CD4-positive, alpha-beta T cell treated with Interleukin-1 beta for 1 hour (primary cell): ENCODE data around the gene NIPAL1.
"Not testable (repeated sequence)": the region's sequence is repeated elsewhere in the genome, so short reads cannot be mapped to it uniquely, and the experiment has no call there.

Experiments
- DNase-seq, 2 donors: peaks; one replicate each; pipeline ENCODE4 v3.0.0-alpha.2; 2020 to 2022

The NIPAL1 gene

DNA sequence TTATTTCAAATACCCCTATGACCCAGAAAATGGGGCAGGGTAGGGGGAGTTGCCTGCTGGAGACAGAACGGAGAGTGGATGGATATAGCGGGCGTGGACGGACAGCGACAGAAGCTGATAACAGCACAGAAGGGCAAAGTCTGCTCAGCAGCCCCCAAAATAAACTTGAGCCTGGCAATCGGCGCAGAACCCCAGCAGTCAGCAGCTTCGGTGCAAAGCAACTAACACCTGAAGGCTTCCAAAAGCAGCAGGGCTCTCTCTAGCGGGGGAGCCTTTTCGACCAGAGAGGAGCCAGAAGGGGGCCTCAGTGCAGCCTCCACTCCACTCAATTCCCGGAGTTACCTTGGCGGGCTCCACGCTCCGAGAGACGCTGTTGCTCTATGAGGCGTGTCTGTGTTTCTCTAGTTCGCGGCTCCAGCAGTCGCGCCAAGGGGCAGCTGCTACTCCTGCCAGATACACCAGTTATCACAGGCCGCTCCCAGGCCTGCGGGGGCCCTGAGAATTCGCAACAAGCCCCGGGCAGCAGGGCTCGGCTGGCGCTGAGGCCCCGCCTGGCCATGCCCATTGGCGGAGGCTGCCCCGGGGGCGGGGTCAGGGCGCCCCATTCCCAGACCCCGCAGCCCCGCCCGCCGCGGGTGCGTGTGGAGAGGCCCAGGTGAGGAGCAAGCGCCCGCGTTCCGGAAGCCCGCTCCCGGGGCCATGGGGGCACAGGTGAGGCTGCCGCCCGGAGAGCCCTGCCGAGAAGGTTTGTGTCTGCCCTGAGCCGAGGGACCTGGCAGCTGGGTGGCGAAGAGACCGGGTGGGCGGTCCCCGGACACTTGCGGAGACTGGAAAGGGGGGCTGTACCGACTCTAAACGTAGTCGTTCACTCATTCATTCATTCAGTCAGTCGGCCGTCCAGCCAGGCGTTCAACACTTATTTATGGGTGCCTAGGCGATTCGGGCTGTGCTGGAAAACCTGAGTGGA lies at the start of gene NIPAL1, which contains the start of gene CNGA1:
NIPAL1 (plus strand) TSS at position 632 of the 967 bp plus-strand sequence; CDS start at position 700, 68 bp downstream.
CNGA1 (minus strand) TSS at position 541 of the 967 bp plus-strand sequence. CDS start 63,992 bp downstream, outside the sequence.
- DNase-seq: peak; percentile 64 to 68

- DNase-seq: no peak
Measured at GRCh38 chr4:47968847-47969246, 47.7 kb upstream of the NIPAL1 start.

GRCh38 chr4:47972181-47972580 lies 44.4 kb upstream of the NIPAL1 start:
- DNase-seq: no peak

DNA sequence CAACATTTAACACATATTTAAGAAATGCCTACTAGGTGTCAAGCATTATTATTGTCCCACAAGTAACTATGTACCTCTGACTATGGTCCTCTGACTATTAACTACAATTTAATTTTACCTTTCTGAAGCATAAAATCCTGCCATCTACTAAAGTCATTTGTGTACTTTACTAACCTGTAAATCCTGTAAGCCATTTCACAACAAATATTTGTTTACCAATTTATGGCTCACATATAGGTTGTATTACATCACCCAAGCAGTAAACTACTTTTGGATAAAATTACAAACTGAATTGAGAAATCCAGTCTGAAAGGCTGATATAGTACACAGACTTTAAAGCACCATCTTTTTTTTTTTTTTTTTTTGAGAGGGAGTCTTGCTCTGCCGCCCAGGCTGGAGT lies 43.9 kb upstream of the NIPAL1 start:
- DNase-seq: no peak

- DNase-seq: no peak
Measured at GRCh38 chr4:47974566-47974965, 42.0 kb upstream of the NIPAL1 start.

DNA sequence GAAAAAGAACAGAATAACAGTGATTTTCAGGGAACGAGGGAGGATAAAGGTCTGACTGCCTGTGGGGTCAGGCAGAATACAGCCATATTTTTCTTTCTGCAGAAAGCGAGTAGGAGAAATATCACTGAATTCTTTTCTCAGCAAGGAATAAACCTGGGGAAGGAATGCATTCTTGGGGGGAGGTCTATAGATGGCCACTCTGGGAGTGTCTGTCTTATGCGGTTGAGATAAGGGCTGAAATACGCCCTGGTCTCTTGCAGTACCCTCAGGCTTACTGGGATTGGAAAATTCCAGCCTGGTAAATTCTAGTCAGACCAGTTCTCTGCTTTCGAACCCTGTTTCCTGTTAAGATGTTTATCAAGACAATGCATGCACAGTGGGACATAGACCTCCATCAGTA lies 26.4 kb upstream of the NIPAL1 start:
- no peak for DNase-seq

DNA sequence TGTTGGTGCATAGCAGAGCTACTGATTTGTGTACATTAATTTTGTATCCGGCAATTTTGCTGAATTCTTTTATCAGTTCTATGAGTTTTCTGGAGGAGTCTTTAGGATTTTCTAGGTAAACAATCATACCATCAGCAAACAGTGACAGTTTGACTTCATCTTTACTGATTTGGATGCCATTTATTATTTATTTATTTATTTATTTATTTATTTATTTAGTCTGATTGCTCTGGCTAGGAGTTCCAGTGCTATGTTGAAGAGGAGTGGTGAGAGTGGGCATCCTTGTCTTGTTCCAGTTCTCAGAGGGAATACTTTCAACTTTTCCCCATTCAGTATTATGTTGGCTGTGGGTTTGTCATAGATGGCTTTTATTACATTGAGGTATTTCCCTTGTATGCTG lies 24.1 kb upstream of the NIPAL1 start:
- DNase-seq: not testable (repeated sequence)

GRCh38 chr4:47996021-47996420 lies 20.6 kb upstream of the NIPAL1 start:
- no peak for DNase-seq

DNA sequence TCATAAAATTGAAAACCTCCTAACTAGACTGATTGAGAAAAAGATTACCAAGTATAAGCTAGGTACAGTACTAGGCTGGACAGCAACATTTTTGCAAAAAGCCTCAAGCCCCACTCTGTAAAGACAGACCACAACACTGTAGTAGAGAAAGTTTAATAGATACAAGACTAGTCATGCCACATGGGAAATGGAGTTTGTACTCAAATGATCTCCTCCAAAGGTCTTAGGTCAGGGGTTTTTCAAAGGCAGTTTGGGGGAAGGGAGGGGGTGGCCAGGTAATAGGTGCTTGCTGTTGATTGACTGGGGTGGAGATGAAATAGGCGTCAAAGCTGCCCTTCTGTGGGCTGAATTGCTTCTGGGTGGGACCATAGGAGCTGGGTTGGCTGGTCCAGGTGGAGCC lies 14.3 kb upstream of the NIPAL1 start:
- DNase-seq: no peak

GRCh38 chr4:48003568-48003967 lies 13.0 kb upstream of the NIPAL1 start:
- peak; percentile 27 to 33 for DNase-seq

DNA sequence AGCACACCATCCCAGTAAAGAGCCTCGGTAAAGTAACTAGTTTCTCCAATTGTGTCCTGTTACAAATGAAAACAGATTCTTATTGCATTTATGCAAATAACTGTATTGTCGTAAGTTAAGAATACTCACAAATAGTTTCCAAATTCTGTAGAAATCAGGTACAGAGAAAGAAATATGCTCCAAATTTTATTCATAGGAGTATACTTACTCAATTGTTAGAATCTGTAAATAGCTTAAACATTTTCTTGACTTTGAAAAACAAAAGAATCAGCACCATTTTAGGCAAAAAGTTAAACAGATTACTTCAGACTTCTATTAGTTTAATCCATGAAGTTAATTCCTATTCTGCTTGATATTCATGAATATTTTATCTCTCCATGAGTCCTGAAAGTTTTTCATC lies 10.8 kb upstream of the NIPAL1 start:
- DNase-seq: no peak

- DNase-seq: no peak
Measured at GRCh38 chr4:48008021-48008596, 8.5 kb upstream of the NIPAL1 start.

DNA sequence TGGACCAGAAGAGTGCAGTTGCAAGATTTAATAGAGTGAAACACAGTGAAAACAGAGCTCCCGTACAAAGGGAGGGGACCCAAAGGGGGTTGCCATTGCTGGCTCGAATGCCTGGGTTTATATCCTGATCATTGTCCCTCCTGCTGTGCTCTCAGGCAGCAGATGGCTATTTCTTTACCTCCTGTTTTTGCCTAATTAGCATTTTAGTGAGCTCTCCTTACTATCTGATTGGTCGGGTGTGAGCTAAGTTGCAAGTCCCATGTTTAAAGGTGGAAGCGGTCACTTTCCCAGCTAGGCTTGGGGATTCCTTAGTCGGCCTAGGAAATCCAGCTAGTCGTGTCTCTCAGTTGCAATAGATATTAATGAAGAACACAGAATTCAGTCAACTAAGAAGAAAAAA lies 5.7 kb upstream of the NIPAL1 start:
- not testable (repeated sequence) for DNase-seq

GRCh38 chr4:48011722-48012121 lies 4.8 kb upstream of the NIPAL1 start:
- DNase-seq: no peak

GRCh38 chr4:48012824-48013223 lies 3.7 kb upstream of the NIPAL1 start:
- DNase-seq: no peak

DNA sequence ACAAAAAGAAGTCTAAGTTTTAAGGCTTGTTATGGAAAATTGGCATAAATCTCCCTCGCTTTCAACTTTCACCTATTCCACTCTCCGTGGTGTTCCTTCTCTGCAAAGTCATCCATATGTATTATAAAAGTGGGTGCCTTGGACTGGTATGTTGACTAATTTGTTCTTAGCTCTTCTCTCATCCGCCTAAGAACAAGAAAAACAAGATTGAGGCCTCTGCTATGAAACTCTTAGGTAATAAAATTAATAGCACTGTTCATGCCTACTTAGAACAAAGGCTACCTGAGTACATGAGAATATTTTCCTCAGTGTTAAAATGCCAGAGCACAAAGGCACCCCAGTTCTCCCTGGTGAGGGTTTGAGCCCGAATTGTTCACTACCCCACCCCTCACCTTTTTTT lies 1.4 kb upstream of the NIPAL1 start:
- DNase-seq: no peak

DNA sequence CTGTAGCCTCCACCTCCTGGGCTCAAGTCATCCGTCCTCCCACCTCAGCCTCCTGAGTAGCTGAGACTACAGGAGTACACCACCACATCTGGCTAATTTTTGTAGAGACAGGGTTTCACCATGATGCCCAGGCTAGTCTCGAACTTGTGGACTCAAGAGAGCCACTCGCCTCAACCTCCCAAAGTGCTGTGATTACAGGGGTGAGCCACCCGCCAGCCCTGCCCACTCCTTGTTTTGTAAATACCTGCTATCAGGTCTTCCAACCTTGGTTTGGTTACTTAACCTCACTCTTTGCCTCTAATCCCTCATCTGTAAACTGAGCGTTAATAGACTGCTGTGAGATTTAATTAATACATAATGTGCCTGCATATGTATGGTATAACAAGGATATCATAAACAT lies 894 bp upstream of the NIPAL1 start:
- no peak for DNase-seq

DNA sequence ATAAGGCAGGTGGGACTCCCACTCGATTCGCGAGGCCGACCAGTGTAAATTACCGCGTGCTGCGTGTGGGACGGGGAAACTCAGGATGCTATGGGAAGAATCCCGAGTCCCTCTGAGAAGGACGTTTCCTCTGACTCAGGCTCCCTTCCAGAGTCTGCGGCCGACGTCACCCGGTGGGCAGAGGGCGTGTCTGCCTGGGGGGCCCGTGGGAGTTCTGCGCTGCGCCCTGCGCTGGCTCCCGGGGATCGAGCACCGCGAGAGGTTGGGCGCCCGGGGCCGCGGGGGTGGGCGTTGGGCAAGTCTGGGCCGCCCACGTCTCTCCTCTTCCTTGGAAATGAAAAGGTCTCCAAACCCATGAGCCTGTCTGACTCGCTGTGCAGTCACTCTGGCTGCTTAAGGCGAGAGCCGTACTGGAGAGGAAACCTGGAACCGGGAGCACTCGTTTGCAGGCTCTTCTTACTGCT lies 568 bp downstream of the NIPAL1 start:
- peak in 1 of 2 donors; percentile 13 for DNase-seq

DNA sequence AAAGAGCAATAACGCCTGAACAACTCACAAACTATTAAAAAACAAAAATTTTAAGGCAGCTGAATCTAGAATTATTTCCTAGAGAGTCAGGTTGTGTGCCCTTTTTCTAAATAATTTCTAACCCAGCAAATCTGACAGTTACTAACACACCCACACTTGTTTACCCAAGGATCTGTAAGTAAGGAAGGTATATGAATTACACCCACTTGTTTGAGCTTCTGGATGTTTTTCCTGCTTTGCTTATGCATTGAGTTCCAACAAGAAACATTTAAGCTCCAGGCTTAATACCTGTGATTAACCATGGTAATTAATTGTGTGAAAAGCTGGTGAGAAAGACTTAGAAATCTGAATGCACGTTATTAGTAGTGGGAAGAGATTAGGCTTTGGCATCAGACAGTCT lies 1.5 kb downstream of the NIPAL1 start:
- no peak for DNase-seq

DNA sequence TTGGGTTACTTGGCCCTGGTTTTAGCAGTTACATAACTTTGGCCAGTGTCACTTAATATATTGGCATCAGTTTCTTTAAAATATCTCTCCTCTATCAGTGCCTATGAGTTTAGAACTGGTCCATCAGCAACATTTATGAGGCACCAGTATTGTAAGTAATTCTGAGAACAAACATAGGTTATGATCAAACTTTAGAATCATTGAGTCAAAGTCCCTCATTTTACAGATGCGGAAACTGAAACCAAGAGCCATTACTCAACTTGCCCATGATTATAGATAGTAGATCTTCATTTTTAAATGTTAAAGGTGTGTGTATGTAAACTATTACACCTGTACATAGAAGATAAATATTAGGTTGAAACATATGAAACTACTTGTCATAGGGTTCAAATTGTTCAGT lies 4.5 kb downstream of the NIPAL1 start:
- DNase-seq: no peak

- DNase-seq: no peak
Measured at GRCh38 chr4:48022192-48022799, 5.7 kb downstream of the NIPAL1 start.

GRCh38 chr4:48024522-48024921 lies 8.0 kb downstream of the NIPAL1 start:
- DNase-seq: no peak

DNA sequence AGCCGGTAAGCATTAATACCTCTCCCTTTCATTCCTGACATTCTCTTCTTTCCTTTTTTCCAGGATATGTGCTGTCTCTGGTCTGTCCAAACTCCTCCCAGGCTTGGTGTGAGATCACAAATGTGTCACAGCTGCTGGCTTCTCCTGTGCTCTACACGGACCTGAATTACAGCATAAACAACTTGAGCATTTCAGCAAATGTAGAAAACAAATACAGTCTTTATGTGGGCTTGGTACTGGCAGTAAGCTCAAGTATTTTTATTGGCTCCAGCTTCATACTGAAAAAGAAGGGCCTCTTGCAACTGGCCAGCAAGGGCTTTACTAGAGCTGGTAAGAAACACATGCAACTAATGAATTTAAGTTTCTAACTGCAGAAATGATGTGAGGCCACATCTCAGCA lies 8.4 kb downstream of the NIPAL1 start:
- no peak for DNase-seq

DNA sequence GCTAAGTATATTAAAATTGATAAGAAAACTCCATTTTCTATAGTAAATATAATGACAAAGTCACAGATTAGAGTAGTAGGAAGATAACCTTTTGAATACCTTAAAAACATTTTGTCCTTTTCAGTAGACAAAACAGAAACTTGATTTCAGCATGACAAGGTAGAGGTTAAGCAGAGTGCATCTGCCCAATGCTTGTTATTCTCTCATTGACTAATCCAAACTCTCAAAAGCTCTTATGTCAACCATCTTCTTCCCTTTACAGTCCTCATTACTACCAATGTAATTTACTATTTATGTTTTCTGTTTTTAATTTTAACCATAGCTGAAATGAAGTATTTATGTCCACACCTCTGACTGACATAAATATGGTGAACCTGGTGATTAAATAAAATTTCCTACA lies 11.1 kb downstream of the NIPAL1 start:
- DNase-seq: no peak
